Epithelial cell of esophagus (primary cell): ENCODE data around the gene CPSF3.

Experiments
- DNase-seq: peaks from one replicate; pipeline ENCODE4 v3.0.0; 2010; ENCODE audit warnings: low read depth
- H3K4me3 ChIP-seq: 2 replicates; pipeline ENCODE4 v1.5.1; 2011; ENCODE audit warnings: mild to moderate bottlenecking, low read length, control low read depth
- TF ChIP-seq, protein P1 (sequence below): IDR thresholded peaks from 2 replicates; pipeline ENCODE4 v1.5.1; 2011; ENCODE audit warnings: low read depth, mild to moderate bottlenecking, low read length, control low read depth, inconsistent platforms; ENCODE audit not compliant: insufficient read depth; ENCODE audit errors: missing control alignments

CPSF3 gene

DNA sequence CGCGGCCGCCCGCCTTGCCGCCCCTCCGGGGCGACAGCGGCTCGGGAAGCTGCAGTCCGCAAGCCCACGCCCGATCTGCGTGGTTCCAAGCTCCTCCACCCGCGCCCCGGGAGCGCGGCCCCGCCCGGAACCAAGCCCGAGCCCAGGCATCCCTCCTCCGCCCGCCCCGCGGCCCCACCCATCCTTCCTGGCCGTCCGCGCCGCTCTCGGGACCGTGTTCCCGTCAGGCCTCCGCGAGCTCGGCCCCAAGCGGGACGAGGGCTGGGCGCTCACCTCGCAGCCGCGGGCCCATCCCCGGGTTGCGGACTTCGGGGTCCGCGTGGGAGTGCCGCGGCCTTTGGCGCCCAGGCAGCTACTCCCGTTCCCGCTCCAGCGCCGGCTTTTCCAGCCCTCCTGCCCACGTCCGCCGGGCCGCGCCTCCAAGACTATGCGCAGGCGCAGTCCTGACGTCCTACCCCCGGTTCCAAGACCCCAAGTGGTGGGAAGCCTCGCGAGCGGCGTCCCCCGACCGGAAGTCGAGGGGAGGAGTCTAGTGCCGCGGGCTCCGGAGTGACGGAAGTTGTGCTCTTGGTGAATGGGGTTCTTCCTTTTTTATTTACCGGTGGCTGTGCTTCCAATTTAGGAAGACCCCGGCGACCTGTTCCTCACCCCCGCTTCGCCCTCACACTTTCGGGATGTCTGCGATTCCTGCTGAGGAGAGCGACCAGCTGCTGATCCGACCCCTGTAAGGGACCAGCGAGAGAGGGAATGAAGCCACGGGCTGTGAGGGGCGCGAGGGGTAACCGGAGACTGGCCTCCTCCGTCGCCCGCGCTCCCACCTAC lies at the start of gene CPSF3, which contains the start of gene ITGB1BP1:
TSS of gene CPSF3 (plus strand) at position 555 of the 822 bp plus-strand sequence. CDS start at position 675, 120 bp downstream.
TSS of gene ITGB1BP1 (minus strand) at position 429 of the 822 bp plus-strand sequence. CDS start 4,831 bp downstream, outside the sequence.
- H3K4me3 ChIP-seq = peak within 1 kb of the TSS; percentile 98
- peak; percentile 98 for DNase-seq
- TF ChIP-seq, protein P1, sequence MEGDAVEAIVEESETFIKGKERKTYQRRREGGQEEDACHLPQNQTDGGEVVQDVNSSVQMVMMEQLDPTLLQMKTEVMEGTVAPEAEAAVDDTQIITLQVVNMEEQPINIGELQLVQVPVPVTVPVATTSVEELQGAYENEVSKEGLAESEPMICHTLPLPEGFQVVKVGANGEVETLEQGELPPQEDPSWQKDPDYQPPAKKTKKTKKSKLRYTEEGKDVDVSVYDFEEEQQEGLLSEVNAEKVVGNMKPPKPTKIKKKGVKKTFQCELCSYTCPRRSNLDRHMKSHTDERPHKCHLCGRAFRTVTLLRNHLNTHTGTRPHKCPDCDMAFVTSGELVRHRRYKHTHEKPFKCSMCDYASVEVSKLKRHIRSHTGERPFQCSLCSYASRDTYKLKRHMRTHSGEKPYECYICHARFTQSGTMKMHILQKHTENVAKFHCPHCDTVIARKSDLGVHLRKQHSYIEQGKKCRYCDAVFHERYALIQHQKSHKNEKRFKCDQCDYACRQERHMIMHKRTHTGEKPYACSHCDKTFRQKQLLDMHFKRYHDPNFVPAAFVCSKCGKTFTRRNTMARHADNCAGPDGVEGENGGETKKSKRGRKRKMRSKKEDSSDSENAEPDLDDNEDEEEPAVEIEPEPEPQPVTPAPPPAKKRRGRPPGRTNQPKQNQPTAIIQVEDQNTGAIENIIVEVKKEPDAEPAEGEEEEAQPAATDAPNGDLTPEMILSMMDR = no peak

GRCh38 chr2:9374071-9374730 lies 49.3 kb upstream of the CPSF3 start:
- TF ChIP-seq, protein P1 = no peak
- H3K4me3 ChIP-seq = no peak overlapping the region
- DNase-seq = no peak

DNA sequence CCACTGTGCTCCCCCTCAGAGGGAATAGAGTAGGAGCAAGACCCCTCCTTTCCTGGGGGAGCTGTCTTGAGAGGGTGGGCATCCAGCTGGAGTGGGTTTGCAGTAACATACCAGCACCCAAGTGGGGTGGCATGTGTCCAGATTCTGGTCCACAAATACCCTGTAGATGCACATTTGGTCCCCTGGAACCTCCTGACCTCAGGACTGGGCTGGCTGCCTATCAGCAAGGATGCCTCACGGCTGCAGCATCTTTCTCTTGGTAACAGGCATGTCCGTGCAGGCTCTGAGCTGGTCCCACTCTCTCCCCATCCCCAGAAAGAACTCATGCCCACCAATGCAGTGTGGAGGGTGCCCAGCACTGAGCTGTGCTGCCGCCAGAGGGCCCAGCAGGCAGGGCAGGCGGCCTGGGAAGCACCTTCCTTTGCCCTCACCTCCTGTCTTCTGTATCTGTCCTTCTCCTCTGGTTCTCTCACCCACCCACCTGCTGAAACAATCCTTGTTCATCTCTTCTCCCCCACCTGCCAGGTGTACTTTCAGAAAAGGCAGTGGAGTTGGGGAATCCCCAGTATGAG lies 47.5 kb upstream of the CPSF3 start:
- H3K4me3 ChIP-seq = no peak overlapping the region
- no peak for DNase-seq

GRCh38 chr2:9377461-9378097 lies 45.9 kb upstream of the CPSF3 start:
- TF ChIP-seq, protein P1 = no peak
- H3K4me3 ChIP-seq = no peak overlapping the region
- no peak for DNase-seq

More for the DNA sequence above, 47.5 kb upstream of the CPSF3 start:
- TF ChIP-seq, protein P1 = no peak

GRCh38 chr2:9378433-9379390 lies 44.7 kb upstream of the CPSF3 start:
- H3K4me3 ChIP-seq = no peak overlapping the region
- TF ChIP-seq, protein P1 = no peak
- peak; percentile 58 for DNase-seq

GRCh38 chr2:9379391-9379755 lies 44.1 kb upstream of the CPSF3 start:
- TF ChIP-seq, protein P1 = no peak
- DNase-seq = no peak
- H3K4me3 ChIP-seq = no peak overlapping the region
